OCI-LY7 (cell line): ENCODE results near the gene KANK2. TPM values are rescaled to one million over a fixed set of nuclear protein-coding genes. Genes with fewer than 3 reads are reported as not detected.

ENCODE experiments used
- BruUV-seq: library from RNA; stranded (reverse); fragments of 400-500 nt; replicated peaks from 2 replicates; lab custom pipeline; 2021; lab: Mats Ljungman, UMichigan
- CTCF ChIA-PET: fragments of 300-600 bp; sonication (Branson Sonifier 250); formaldehyde crosslinking; loops from one replicate; lab custom pipeline; 2022; ENCODE audit warnings: antibody characterized with exemption; ENCODE audit not compliant: unreplicated experiment; lab: Charles Lee
- POLR2A ChIA-PET: fragments of 300-600 bp; sonication (Branson Sonifier 250); formaldehyde crosslinking; loops from one replicate; lab custom pipeline; 2022; ENCODE audit warnings: antibody characterized with exemption; lab: Charles Lee
- DNase-seq: peaks from one replicate; pipeline ENCODE4 v3.0.0-alpha.2; 2015; ENCODE audit warnings: low spot score
- H2AFZ ChIP-seq: fragments of 200-600 bp; sonication (generic), shearing (Covaris generic); 2 replicates; pipeline ENCODE4 v1.6.1; 2014; ENCODE audit warnings: mild to moderate bottlenecking, antibody characterized with exemption, low read length, moderate library complexity
- H3K27ac ChIP-seq: fragments of 200-600 bp; sonication (generic); 2 replicates; pipeline ENCODE4 v1.5.1; 2014; ENCODE audit warnings: mixed run types, low read depth, mild to moderate bottlenecking, moderate library complexity, low read length, inconsistent platforms; ENCODE audit not compliant: poor library complexity, severe bottlenecking
- H3K36me3 ChIP-seq: fragments of 200-600 bp; sonication (generic); 2 replicates; pipeline ENCODE4 v1.6.1; 2014; ENCODE audit warnings: mild to moderate bottlenecking, antibody characterized with exemption, low read length, moderate library complexity, mixed read lengths; ENCODE audit not compliant: insufficient read depth
- H3K4me1 ChIP-seq: fragments of 200-600 bp; sonication (generic); 2 replicates; pipeline ENCODE4 v1.5.1; 2014; ENCODE audit warnings: mild to moderate bottlenecking, low read length; ENCODE audit not compliant: insufficient read depth, poor library complexity, severe bottlenecking
- H3K4me2 ChIP-seq: fragments of 200-600 bp; sonication (generic); 2 replicates; pipeline ENCODE4 v1.6.1; 2014; ENCODE audit warnings: mild to moderate bottlenecking, low read length
- H3K4me3 ChIP-seq: fragments of 200-600 bp; sonication (generic); 2 replicates; pipeline ENCODE4 v1.5.1; 2014; ENCODE audit warnings: mild to moderate bottlenecking, low read depth, low read length; ENCODE audit not compliant: poor library complexity, severe bottlenecking
- H3K79me2 ChIP-seq: fragments of 200-600 bp; sonication (generic); 2 replicates; pipeline ENCODE4 v1.6.1; 2016; ENCODE audit warnings: low read depth, mild to moderate bottlenecking, low read length, moderate library complexity, mixed read lengths; ENCODE audit not compliant: insufficient read depth
- H3K9me2 ChIP-seq: fragments of 200-600 bp; sonication (generic); 2 replicates; pipeline ENCODE4 v1.6.1; 2016; ENCODE audit warnings: mild to moderate bottlenecking, low read length, mixed read lengths; ENCODE audit not compliant: insufficient read depth
- H3K9me3 ChIP-seq: fragments of 200-600 bp; sonication (generic); 2 replicates; pipeline ENCODE4 v1.6.1; 2014; ENCODE audit warnings: mild to moderate bottlenecking, mixed run types, low read length, mixed read lengths
- H4K20me1 ChIP-seq: fragments of 200-600 bp; sonication (generic); 2 replicates; pipeline ENCODE4 v1.6.1; 2014; ENCODE audit warnings: mild to moderate bottlenecking, antibody characterized with exemption, low read length, moderate library complexity, mixed read lengths; ENCODE audit not compliant: insufficient read depth
- CTCF ChIP-seq: fragments of 200-600 bp; sonication (generic); conservative IDR thresholded peaks from 2 replicates; pipeline ENCODE4 v1.5.1; 2014; ENCODE audit warnings: mild to moderate bottlenecking, antibody characterized with exemption, low read length, moderate library complexity, mixed read lengths
- EZH2phosphoT487 ChIP-seq: fragments of 200-600 bp; sonication (generic); IDR thresholded peaks from 2 replicates; pipeline ENCODE4 v1.6.1; 2018; ENCODE audit warnings: low read depth, borderline replicate concordance, mild to moderate bottlenecking, mixed run types, antibody characterized with exemption, low read length, moderate library complexity, mixed read lengths
- intact Hi-C: fragments of 100-400 bp; cut with micrococcal nuclease; formaldehyde crosslinking; loops from one replicate; pipeline ENCODE4 v1.10.0; 2022; ENCODE audit not compliant: unreplicated experiment
- total RNA-seq, 2 experiments: library from RNA; depleted of rRNA in 1 of 2; stranded (reverse); fragments of >200 nt in 1 of 2; shearing (Covaris generic) in 1 of 2; gene quantifications; 2 replicates each; pipeline ENCODE4 v1.2.3, GENCODE V29; 2014 to 2022

The KANK2 gene
- total RNA-seq, 2 experiments from 2014 or later: 174 to 186 TPM

GRCh38 chr19:11171144-11171543 lies 26.2 kb downstream of the KANK2 start:
- H3K4me2 ChIP-seq: no peak overlapping the region
- H3K9me3 ChIP-seq: no peaks in the 10 kb centered on the region
- no peak for DNase-seq
- ChIA-PET POLR2A (no interaction called here), CTCF (no interaction called here)
- no peaks in the 10 kb centered on the region for H4K20me1 ChIP-seq
- BruUV-seq: no TSS peak
- H2AFZ ChIP-seq: no peak overlapping the region
- no peak overlapping the region for H3K27ac ChIP-seq
- no peak overlapping the region for H3K4me3 ChIP-seq
- H3K79me2 ChIP-seq: no peaks in the 10 kb centered on the region
- intact Hi-C loops: no loop called here
- TF ChIP-seq CTCF (no peak), EZH2phosphoT487 (no peak)
- peaks cover 86% of the 10 kb centered on the region for H3K36me3 ChIP-seq
- no peaks in the 10 kb centered on the region for H3K4me1 ChIP-seq
- H3K9me2 ChIP-seq: no peaks in the 10 kb centered on the region

- Histone ChIP-seq H3K9me3 (no peaks in the 10 kb centered on the region), H4K20me1 (no peaks in the 10 kb centered on the region), H3K4me2 (no peak overlapping the region), H3K36me3 (peaks cover 89% of the 10 kb centered on the region), H3K4me1 (no peaks in the 10 kb centered on the region), H3K4me3 (no peak overlapping the region), H3K79me2 (no peaks in the 10 kb centered on the region), H3K27ac (no peak overlapping the region), H3K9me2 (no peaks in the 10 kb centered on the region), H2AFZ (no peak overlapping the region)
- ChIA-PET POLR2A (no interaction called here), CTCF (no interaction called here)
- intact Hi-C loops: no loop called here
- TF ChIP-seq EZH2phosphoT487 (no peak), CTCF (no peak)
- DNase-seq: no peak
- no TSS peak for BruUV-seq
Measured at GRCh38 chr19:11169896-11170678, 27.3 kb downstream of the KANK2 start.

GRCh38 chr19:11168568-11168967 lies 28.8 kb downstream of the KANK2 start:
- POLR2A ChIA-PET: no interaction called here
- H3K27ac ChIP-seq: no peak overlapping the region
- H2AFZ ChIP-seq: no peak overlapping the region
- no peaks in the 10 kb centered on the region for H3K79me2 ChIP-seq
- no peaks in the 10 kb centered on the region for H3K9me3 ChIP-seq
- no peak overlapping the region for H3K4me3 ChIP-seq
- no TSS peak for BruUV-seq
- no peaks in the 10 kb centered on the region for H3K4me1 ChIP-seq
- TF ChIP-seq CTCF: no peak
- no peak for TF ChIP-seq EZH2phosphoT487
- H3K4me2 ChIP-seq: no peak overlapping the region
- DNase-seq: no peak
- no peaks in the 10 kb centered on the region for H4K20me1 ChIP-seq
- peaks cover 89% of the 10 kb centered on the region for H3K36me3 ChIP-seq
- intact Hi-C loops: no loop called here
- no peaks in the 10 kb centered on the region for H3K9me2 ChIP-seq
- CTCF ChIA-PET: no interaction called here
